Smooth muscle cell of the brain vasculature (primary cell): Measurements from ENCODE around the gene OTUB2.
"Not testable (repeated sequence)": the region's sequence is repeated elsewhere in the genome, so short reads cannot be mapped to it uniquely, and the experiment has no call there.

Experiments used
- DNase-seq: peaks from one replicate; pipeline ENCODE4 v3.0.0-alpha.2; 2012; ENCODE audit warnings: low read depth, low spot score

Gene OTUB2

DNA sequence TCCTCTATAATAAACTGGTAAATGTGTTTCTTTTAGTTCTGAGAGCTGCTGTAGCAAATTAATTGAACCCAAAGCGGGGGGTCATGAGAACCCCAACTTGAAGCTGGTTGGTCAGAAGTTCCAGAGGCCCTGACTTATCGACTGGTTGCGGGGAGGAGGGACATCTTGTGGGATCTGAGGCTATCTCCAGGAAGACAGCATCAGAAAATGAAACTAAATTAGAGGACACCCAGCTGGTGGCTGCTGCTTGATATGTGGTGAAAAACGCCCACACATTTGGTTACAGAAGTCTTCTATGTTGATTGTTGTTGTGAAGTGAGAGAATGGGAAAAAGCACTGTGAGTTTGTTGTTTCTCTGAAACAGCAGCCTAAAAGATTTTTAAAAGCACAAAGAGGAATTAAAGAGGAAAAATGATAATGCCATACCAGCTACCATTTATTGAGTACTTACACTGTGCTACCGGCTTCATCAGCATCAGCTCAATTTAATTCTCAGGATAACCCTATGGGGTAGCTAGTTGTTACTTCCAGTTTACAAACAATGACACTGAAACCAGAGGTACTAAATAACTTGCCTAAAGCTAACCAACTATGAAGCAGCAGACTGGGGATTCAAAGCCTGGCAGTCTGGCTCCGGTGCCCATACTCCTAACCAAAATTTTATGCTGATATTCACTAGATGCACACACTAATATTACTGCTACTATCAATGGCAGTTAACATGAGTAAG, 30.6 kb downstream of the OTUB2 start:
- DNase-seq = no peak

DNA sequence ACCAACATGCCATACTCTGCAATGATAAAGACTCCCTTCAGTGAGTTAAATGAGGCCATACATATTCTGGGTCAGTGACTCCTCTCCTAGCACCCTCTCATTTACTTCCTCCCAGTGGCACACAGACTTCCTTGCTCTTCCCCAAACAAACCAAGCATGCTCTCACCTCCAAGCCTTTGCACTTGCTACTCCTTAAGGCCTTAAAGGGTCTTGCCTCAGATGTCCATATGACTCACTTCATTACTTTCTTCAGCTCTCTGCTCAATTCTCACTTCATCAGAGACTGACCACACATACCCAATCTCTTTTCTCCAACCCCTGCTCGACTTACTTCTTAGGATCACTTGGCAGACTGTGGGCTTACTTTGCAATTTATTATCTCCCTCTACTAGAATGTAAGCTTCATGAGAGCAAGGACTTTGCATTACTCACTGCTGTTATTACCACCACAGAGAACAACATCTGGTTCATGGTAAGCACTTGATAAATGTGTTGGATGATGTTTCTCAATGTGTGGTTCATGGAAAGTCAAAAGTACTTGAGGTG, 32.1 kb downstream of the OTUB2 start:
- DNase-seq = no peak

DNA sequence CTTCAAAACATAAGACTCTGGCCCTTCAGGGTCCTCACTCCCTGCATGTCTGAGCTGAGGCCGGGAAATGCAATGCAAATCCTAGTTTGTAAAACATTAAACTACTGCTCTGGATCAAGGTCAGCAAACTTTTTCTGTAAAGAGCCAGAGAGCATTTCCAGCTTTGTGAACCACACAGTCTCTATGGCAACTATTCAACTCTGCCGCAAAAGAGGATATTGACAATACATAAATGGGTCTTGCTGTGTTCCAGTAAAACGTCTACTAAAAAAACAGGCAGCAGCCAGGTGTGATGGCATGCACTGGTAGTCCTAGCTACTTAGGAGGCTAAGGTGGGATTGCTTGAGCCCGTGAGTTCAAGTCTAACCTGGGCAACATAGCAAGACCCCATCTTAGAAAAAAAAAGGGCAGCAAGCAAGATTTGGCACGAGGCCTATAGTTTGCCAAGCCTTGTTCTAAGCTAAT, 32.6 kb downstream of the OTUB2 start:
- no peak for DNase-seq

DNA sequence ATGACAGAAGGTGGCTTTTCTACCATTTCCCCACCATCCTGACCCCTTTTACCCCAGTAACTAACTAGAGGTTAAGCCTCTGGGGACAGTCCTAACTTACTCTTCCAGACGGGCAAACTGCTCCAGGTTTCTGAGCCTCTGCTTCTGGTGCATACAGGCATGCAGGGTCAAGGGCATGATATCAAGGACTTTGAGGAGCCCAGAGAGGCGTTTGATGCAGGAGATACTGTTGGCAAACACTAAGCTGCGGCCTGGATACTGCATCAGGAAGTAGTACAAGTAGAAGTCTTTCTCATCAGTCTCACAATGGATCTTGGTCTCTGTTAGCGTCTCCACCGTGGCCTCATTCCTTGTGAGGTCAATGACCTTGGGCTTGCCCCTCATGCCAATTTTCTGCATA, 33.9 kb downstream of the OTUB2 start:
- DNase-seq = no peak

DNA sequence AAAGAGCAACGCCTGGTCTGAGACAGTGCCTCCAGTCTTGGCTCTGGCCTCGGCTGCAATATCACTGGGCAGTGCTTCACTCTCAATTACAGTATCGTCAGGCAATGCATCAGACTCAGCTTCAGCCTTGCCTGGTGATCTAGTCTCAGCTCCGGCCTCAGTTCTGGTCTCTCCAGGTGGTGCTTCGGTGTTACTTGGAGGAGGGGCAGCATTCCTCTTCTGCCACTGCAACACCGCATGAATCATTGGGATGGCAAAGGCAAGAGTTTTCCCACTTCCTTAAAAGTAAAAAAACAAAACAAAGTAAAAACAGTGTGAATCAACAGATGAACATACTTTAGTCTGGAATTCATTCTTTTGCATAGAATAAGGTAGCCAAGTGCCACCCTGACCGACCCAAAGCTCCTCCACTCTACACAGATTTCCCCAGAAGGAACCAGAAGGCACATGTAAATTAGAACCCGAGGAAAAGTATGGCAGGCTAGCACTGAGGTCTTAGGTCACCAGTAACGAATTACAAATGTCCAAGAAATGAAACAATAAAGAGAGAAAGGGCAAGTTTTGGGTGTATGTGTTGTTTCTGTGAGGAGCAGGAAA, 36.3 kb downstream of the OTUB2 start:
- DNase-seq = no peak

DNA sequence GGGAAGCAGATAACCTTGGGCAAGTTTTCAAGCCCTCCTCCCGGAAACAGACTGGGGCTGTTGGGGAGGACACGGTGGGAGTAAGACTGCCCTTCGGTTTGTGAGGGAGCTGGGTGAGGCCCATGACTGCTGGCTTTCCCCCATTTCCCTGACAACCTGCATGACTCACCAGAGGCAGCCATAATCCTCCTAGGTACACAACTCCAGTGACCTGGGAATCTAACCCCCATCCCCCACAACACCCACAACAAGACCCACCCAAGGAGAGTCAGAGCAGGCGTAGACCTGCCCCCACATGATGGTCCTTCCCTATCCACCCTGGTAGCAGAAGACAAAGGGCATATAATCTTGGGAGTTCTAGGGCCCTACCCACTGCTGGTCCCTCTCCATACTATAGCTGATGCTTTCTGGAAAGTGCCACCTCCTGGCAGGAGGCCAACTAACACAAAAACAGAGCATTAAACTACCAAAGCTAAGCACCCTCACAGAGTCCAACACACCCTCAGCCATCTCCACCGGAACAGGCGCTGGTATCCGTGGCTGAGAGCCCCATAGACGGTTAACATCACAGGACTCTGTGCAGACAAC, 40.0 kb downstream of the OTUB2 start:
- no peak for DNase-seq

DNA sequence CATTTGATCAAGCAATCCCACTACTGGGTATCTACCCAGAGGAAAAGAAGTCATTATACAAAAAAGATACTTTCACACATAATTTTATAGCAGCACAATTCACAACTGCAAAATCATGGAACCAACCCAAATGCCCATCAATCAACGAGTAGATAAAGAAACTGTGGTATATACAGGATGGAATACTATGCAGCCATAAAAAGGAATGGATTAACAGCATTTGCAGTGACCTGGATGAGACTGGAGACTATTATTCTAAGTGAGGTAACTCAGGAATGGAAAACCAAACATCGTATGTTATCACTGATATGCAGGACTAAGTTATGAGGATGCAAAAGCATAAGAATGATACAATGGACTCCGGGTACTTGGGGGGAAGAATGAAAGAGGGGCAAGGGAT, 45.9 kb downstream of the OTUB2 start:
- DNase-seq = not testable (repeated sequence)

DNA sequence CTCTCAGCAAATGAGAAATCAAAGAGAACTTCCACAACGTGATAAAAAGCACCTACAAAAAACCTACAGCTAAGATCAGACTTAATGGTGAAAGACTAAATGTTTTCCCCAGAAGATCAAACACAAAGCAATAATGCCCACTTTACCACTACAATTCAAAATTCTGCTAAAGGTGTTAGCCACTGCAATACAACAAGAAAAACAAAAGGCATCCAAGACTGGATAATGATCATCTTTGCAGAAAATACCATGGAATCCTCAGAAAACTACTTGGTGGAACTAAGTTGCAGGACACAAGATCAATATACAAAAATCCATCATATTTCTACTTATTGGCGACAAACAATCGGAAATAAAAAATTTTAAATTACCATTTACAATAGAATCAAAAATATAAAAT, 48.4 kb downstream of the OTUB2 start:
- no peak for DNase-seq

DNA sequence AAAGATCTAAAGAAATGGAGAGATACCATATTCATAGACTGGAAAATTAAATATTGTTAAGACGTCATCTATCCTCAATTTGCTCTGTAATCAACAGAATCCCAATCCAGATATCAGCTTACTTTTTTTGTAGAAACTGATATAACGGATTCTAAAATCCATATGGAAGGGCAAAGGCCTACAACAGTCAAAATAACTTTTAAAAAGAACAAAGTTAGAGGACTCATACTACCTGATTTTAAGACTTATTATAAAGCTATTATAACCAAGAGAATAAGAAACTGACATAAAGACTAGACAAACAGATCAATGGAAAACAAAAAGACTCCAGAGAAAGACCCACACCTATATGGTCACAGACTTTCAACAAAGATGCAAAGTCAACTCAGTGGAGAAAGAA, 48.9 kb downstream of the OTUB2 start:
- DNase-seq = no peak

DNA sequence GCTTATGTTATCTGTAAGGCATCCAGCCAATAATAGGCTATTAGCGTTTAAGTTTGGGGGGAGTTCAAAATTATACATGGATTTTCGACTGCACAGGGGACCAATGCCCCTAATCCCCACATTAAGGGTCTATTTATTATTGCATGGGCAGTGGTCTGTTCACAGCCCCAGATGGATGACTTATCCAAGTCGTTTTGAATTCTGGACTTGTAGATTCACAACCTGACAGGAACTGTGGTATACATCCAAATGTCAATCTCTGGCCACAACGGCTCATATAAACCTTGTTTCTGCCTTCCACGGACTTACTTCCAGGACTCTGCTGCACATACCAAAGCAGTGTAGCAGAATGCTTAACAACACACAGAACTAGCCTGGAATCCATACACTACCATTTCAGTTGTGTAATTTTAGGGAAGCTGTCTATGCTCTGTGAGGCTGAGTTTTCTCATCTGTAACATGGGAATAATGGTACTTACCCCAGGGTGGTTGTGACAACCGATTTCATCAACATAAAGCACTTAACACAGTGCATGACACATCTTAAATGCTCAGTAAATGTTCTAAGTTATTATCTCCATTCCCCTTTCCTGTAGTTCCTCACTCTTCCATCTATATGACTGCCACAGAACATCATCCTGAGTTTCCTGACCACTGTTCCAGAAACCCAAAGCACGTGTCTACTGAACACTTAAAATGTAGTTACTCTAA, 51.1 kb downstream of the OTUB2 start:
- no peak for DNase-seq

DNA sequence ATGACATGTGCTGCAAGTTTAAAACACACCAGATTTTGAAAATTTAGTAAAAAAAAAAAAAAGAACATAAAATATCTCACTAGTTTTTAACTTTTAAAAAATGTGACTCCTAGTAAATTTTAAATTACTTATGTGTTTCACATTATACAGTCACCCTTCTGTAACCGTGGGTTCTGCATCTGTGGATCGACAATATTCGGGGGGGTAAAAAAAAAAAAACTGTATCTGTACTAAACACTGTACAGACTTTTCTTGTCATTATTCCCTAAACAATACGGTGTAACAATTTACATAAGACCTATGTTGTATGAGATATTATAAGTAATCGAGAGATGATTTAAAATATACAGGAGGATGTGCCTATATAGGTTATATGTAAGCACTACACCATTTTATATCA, 51.7 kb downstream of the OTUB2 start:
- no peak for DNase-seq

DNA sequence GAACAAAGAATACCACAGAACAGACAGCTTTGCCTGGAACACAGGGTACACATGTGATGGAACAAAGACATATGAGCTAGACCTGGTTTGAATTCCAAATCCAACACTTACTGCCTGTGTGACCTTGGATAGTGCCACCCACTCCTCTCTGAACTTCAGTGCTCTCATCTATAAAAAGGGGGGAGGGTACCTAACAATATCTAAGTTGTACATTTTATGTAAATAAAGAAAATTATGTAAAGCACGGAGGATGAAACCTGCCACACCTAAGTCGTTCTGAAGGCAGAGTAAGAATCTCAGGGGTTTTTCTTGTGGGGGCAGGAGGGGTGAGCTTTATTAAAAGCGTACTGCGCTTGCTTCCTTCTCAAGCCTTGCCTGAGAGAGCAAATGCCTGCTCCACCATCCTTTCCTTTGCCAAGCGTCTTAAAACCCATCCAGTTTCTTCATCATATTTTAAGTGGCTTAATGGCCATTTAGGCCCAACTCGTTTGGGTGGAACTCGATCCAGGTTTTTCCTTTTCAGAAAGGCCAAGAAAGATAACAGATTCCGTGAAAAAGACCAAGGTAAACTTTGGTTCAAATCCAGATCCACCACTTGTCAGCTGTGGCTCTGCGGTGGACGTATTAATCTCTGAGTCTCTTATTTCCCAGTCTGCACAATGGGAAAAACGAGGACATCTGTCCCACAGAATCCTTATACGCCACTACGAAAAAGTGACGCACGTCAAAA, 53.9 kb downstream of the OTUB2 start:
- DNase-seq = no peak

DNA sequence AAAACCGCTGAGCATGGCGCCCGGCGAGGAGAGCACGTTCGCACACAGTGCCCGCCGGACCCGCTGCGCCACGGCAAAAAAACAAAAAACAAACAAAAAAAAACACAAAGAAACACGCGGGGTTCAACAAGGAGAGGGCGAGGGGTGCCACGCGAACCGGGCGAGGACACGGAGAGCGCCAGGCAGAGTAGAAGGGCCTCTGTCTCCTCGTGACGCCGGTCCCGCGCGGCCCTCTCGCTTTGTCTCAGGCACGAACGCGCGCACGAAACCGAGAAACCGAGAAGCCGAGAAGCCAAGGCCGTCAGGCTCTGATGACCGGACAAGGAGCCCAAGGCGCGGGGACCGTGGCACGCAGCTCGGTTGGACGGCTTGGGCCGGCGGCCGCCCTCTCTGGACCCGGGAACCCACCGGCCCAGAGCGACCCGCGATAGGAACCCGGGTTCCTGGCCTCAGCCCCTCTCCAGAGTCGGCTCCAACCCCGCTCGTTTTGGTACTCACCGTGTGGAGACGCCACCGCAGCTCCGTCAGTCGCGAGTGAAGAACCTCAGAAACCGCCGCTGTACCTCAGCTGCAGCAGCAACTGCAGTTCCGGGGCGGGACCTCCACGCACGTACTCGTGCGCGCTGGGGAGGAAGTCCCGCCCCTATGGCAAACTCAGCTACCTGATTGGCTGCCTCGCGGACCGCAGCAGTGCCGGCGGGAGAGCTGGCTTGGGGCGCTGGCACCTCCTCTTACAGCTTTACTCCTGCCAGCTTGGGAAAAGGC, 54.7 kb downstream of the OTUB2 start, which contains the start of the genes DDX24 and IFI27L1:
Gene DDX24, minus strand, starts transcription at position 582 of the 765 bp plus-strand sequence. CDS start 1,460 bp downstream, outside the sequence.
Gene IFI27L1, plus strand, starts transcription at position 690 of the 765 bp plus-strand sequence. CDS start 15,628 bp downstream, outside the sequence.
- peak; percentile 83 for DNase-seq

DNA sequence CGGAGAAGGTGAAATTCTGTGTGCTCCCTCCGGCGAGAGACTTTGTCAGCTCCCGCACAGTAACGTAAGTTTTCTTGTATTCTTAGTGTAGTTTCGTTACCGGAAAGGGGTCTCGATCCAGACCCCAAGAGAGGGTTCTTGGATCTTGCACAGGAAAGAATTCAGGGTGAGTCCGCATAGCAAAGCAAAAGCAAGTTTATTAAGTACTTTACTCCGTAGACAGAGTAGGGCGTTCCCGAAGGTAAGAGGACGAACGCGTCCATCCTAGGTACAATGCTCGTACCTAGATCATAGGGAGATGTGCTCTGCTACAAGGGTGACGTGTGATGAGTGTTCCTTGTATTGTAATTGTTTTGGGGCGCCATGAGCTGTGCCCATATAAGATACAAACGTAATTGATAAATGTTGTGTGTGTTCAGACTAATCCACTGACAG, 55.3 kb downstream of the OTUB2 start:
- DNase-seq = no peak

DNA sequence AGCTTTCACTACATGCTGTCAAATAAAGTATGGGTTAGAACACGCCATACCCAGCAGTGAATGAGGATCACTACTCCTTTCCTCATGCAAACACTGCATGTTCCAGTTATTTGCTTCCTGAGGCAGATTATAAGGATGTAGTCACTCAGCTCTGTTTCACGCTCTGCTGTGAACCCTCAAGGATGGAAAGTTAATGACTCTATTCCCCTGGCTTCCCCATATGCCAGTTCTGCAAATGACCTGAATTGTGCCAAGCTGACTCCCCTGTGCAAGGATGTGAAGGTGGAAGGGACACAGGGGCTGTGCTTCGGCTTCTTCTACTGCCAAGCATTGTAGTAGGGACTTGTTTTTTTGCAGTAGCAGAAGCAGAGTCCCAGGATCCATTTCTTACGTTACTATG, 61.8 kb downstream of the OTUB2 start:
- DNase-seq = no peak

DNA sequence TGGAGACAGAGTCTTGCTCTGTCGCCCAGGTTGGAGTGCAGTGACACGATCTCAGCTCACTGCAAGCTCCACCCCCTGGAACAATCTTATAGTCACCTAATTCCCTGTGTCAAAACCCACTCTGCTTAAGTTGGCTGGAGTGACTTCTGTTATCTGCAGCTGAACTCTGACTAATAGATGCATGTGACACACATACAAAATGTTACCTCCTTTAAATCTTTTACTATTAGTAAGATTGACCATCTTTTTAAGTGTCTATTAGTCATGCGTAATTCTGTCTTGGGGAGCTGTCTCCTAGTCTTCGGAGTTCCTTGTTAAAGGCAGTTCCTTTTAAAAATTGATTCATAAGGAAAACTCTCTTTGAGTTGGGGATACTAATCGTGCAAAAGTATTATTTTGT, 62.4 kb downstream of the OTUB2 start:
- no peak for DNase-seq

DNA sequence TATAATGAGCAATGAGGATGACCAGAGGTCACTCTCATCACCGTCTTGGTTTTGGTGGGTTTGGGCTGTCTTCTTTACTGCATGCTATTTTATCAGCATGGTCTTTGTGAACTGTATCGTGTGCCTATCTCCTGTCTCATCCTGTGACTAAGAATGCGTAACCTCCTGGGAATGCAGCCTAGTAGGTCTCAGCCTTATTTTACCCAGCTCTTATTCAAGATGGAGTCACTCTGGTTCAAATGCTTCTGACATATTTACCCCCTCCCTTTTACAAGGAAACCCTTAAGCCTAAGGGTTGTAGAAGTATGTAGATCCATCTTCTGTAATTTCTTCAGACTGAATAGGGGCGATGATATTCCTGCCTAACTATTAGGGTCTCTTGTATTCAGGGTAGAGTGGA, 63.3 kb downstream of the OTUB2 start:
- DNase-seq = no peak

DNA sequence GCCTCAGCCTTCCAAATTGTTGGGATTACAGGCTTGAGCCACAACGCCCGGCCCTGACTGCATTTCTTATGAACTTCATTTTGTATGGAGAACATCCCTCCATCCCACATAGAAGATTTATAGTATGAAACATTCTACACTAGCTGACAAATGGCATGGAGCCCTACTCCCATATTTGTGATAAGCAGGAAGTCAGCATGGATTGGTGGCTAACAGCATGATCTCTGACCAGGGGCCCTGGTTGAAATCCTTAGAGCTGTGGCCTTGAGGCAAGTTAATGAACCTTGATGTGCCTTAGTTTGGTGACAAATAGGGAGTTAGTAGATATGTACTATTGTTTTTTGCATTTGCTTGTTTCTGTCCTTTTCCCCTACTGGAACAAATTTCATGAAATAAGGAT, 67.3 kb downstream of the OTUB2 start:
- DNase-seq = no peak

DNA sequence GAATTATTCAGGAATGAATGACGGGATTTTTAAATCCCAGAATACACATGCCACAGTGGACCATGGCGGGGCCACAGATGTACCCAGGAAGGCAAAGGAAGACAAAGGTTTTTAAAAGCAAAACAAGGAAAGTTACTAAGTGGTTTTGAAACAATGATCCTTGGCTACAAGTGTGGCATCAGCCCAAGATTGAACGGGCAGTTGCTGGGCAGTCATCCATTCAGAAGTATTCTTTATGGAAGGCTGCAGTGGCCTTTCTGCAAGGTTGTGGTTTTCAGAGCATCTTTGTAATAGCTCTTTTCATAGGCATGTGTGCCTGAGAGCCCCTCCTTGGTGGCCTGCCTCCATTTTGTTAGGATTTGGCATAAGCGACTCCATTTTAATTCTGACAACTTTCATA, 71.0 kb downstream of the OTUB2 start:
- no peak for DNase-seq
